ENCODE results near the gene POU3F3. TPM values are rescaled to one million over a fixed set of nuclear protein-coding genes. Genes with fewer than 3 reads are reported as not detected.

POU3F3 gene
- total and polyA plus RNA-seq, 4 donors: 0.23 TPM; not detected in 3

GRCh38 chr2:104870100-104870975, 16.4 kb downstream of the POU3F3 start:
- ATAC-seq (ENCODE audit: insufficient read depth, low FRiP score) (no peak), DNase-seq (no peak)
- H3K27me3 ChIP-seq (ENCODE audit: control insufficient read depth in 3 of 3, insufficient read depth in 3 of 3, low read length in 2 of 3): peaks cover 39 to 89% (median 73%) of the 10 kb centered on the region in 3 donors
- H3K4me1 ChIP-seq (ENCODE audit: control insufficient read depth in 5 of 5, insufficient read depth in 5 of 5, low read length in 5 of 5): peaks cover 0 to 18% (median 10%) of the 10 kb centered on the region in 5 donors
- no peak overlapping the region for H3K27ac ChIP-seq (ENCODE audit: low read depth in 1 of 2, low read length in 1 of 2)
- no peak overlapping the region for H3K9ac ChIP-seq (ENCODE audit: insufficient read depth in 1 of 2, low read length in 2 of 2)
- H3K36me3 ChIP-seq (ENCODE audit: control insufficient read depth in 4 of 4, insufficient read depth in 4 of 4, low read length in 4 of 4): no peaks in the 10 kb centered on the region
- WGBS, 2 donors: 33 to 47% methylated on average over 4 of the region's 4 CpGs
- peaks cover 0 to 4% (median 0%) of the 10 kb centered on the region in 4 donors for H3K9me3 ChIP-seq (ENCODE audit: control insufficient read depth in 4 of 4, insufficient read depth in 3 of 4, low read length in 3 of 4)
- H3K4me3 ChIP-seq: no peak overlapping the region
- TF ChIP-seq, protein P1, sequence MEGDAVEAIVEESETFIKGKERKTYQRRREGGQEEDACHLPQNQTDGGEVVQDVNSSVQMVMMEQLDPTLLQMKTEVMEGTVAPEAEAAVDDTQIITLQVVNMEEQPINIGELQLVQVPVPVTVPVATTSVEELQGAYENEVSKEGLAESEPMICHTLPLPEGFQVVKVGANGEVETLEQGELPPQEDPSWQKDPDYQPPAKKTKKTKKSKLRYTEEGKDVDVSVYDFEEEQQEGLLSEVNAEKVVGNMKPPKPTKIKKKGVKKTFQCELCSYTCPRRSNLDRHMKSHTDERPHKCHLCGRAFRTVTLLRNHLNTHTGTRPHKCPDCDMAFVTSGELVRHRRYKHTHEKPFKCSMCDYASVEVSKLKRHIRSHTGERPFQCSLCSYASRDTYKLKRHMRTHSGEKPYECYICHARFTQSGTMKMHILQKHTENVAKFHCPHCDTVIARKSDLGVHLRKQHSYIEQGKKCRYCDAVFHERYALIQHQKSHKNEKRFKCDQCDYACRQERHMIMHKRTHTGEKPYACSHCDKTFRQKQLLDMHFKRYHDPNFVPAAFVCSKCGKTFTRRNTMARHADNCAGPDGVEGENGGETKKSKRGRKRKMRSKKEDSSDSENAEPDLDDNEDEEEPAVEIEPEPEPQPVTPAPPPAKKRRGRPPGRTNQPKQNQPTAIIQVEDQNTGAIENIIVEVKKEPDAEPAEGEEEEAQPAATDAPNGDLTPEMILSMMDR (IDR thresholded peaks at IDR 0.05; ENCODE audit: control extremely low read depth, extremely low read depth): no peak

DNA sequence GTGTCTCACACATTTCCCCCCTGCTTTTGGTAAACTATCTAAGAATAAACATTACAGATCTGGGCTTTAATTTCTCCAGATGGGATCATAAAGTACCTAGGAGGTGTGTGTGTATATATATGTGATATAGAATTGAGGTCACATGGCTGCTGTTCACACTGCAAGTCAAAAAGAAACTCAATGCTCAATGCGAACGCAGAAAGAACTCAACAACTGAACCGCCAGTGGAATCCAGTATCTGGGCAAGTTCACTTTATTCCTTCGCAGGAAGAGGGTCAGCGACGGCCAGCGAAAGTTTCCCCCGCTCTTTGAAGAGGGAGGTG, 17.7 kb downstream of the POU3F3 start:
- peaks cover 0 to 3% (median 0%) of the 10 kb centered on the region in 4 donors for H3K9me3 ChIP-seq (ENCODE audit: control insufficient read depth in 4 of 4, insufficient read depth in 3 of 4, low read length in 3 of 4)
- H3K36me3 ChIP-seq (ENCODE audit: control insufficient read depth in 4 of 4, insufficient read depth in 4 of 4, low read length in 4 of 4): no peaks in the 10 kb centered on the region
- TF ChIP-seq, protein P1 (IDR thresholded peaks at IDR 0.05; ENCODE audit: control extremely low read depth, extremely low read depth): no peak
- H3K4me3 ChIP-seq: no peak overlapping the region
- ATAC-seq (ENCODE audit: insufficient read depth, low FRiP score): no peak
- no peak for DNase-seq
- H3K27ac ChIP-seq (ENCODE audit: low read depth in 1 of 2, low read length in 1 of 2): no peak overlapping the region
- no peak overlapping the region for H3K9ac ChIP-seq (ENCODE audit: insufficient read depth in 1 of 2, low read length in 2 of 2)
- peaks cover 0 to 18% (median 10%) of the 10 kb centered on the region in 5 donors for H3K4me1 ChIP-seq (ENCODE audit: control insufficient read depth in 5 of 5, insufficient read depth in 5 of 5, low read length in 5 of 5)
- WGBS, 2 donors: 6% methylated on average over 8 of the region's 8 CpGs
- peaks cover 37 to 76% (median 60%) of the 10 kb centered on the region in 3 donors for H3K27me3 ChIP-seq (ENCODE audit: control insufficient read depth in 3 of 3, insufficient read depth in 3 of 3, low read length in 2 of 3)

GRCh38 chr2:104871972-104872865, 18.3 kb downstream of the POU3F3 start:
- peaks cover 0 to 18% (median 10%) of the 10 kb centered on the region in 5 donors for H3K4me1 ChIP-seq (ENCODE audit: control insufficient read depth in 5 of 5, insufficient read depth in 5 of 5, low read length in 5 of 5)
- H3K9ac ChIP-seq (ENCODE audit: insufficient read depth in 1 of 2, low read length in 2 of 2): no peak overlapping the region
- no peak overlapping the region for H3K4me3 ChIP-seq
- no peak overlapping the region for H3K27ac ChIP-seq (ENCODE audit: low read depth in 1 of 2, low read length in 1 of 2)
- H3K9me3 ChIP-seq (ENCODE audit: control insufficient read depth in 4 of 4, insufficient read depth in 3 of 4, low read length in 3 of 4): peaks cover 0 to under 1% (median 0%) of the 10 kb centered on the region in 4 donors
- ATAC-seq (ENCODE audit: insufficient read depth, low FRiP score): no peak
- H3K36me3 ChIP-seq (ENCODE audit: control insufficient read depth in 4 of 4, insufficient read depth in 4 of 4, low read length in 4 of 4): no peaks in the 10 kb centered on the region
- TF ChIP-seq, protein P1 (IDR thresholded peaks at IDR 0.05; ENCODE audit: control extremely low read depth, extremely low read depth): no peak
- H3K27me3 ChIP-seq (ENCODE audit: control insufficient read depth in 3 of 3, insufficient read depth in 3 of 3, low read length in 2 of 3): peaks cover 32 to 74% (median 54%) of the 10 kb centered on the region in 3 donors
- 2 to 3% methylated on average over 65 of the region's 65 CpGs for WGBS, 2 donors
- DNase-seq: no peak
